Pulmonary artery endothelial cell (primary cell): Measurements from ENCODE around the gene KANSL1L. TPM values are rescaled to one million over a fixed set of nuclear protein-coding genes. Genes with fewer than 3 reads are reported as not detected.
A peak's percentile ranks its signal among the peaks of the same experiment; 100 is the strongest.

Experiments
- DNase-seq: peaks from one replicate; pipeline ENCODE4 v3.0.0-alpha.2; 2011; ENCODE audit warnings: low read depth, low spot score
- total RNA-seq: library from RNA; depleted of rRNA; stranded (reverse); fragments of >200 nt; gene quantifications from 2 replicates; pipeline ENCODE4 v1.2.3, GENCODE V29; 2014

The KANSL1L gene
- total RNA-seq, 1 donor from 2014 or later = 8.1 TPM

- peak; percentile 15 for DNase-seq
Observed at GRCh38 chr2:210072922-210073509, 98.2 kb downstream of the KANSL1L start.

GRCh38 chr2:210072493-210072892, 98.7 kb downstream of the KANSL1L start:
- no peak for DNase-seq

GRCh38 chr2:210063306-210063705, 107.9 kb downstream of the KANSL1L start:
- no peak for DNase-seq

DNA sequence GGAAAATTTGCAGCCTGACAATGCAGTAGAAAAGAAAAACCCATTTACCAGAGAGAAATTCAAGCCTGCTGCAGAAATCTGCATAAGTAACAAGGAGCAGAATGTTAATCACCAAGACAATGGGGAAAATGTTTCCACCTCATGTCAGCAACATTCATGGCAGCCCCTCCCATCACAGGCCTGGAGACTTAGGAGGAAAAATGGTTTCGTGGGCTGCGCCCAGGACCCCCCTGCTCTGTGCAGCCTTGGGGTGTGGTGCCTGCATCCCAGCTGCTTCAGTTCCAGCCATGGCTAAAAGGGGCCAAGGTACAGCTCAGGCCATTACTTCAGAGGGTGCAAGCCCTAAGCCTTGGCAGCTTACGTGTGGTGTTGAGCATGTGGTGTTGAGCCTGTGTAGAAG, 115.4 kb downstream of the KANSL1L start:
- DNase-seq = no peak

GRCh38 chr2:210054696-210055095, 116.5 kb downstream of the KANSL1L start:
- DNase-seq = no peak

GRCh38 chr2:210050885-210051284, 120.3 kb downstream of the KANSL1L start:
- DNase-seq = no peak

- no peak for DNase-seq
Observed at GRCh38 chr2:210049831-210050230, 121.4 kb downstream of the KANSL1L start.

- DNase-seq = no peak
Observed at GRCh38 chr2:210046851-210047500, 124.2 kb downstream of the KANSL1L start.

DNA sequence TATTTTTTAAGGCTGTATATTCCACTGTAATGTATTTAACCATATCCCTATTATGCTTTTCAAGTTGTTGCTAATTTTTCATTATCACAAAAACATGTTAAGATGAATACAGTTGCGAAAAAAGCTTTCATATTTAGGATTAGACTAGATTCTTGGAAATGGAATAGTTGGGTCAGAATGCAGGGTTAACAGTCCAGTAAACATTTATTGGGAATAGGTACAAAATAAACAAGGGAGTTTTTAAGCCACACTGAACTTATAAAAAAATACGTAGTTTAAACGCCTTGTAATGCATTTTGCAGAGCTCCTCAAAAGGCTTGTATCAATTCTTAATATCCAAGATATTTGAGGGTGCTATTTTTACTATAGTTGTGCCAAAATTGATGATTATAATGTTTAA, 133.1 kb downstream of the KANSL1L start:
- no peak for DNase-seq

DNA sequence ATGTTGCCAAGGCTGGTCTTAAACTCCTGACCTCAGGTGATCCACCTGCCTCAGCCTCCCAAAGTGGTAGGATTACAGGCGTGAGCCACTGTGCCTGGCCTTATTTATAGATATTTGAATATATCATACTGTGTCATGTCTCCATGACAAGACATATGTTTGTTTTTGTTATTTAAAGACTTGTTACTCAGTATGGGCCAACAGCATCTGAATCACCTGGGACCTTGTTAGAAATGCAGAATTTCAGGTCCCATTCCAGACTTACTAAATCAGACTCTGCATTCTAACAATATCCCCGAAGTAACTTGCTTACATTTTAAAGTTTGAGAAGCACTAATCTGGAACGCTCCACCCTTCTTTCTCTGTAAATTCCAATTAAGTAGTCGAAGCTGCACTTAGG, 135.5 kb downstream of the KANSL1L start:
- DNase-seq = no peak

DNA sequence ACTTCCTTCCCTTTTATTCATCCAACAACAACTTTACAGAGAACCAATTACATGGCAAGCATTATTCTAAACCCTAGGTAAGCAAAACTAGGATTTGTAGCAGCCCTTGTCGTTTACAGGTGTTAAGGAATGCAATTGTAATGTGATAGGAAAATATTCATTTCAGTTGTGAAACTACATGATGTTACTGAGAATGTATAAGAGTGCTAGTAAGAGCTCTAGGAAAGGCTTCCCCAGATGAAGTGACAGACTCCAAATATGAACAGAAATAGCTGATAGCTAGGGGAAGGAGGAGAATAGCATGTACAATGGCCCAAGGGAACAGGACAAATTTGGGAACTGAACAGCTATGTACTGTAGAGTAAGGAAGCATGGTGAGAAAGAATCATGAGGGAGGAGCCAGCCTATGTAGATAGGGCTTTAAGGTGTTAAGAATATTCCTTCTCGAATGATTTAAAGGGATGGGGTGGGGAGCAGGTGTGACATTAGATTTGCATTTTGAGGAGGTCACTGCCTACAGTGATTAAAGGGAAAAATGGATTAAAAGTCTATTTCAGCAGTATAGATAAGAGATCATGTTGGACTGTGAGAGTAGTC, 137.0 kb downstream of the KANSL1L start:
- DNase-seq = no peak

DNA sequence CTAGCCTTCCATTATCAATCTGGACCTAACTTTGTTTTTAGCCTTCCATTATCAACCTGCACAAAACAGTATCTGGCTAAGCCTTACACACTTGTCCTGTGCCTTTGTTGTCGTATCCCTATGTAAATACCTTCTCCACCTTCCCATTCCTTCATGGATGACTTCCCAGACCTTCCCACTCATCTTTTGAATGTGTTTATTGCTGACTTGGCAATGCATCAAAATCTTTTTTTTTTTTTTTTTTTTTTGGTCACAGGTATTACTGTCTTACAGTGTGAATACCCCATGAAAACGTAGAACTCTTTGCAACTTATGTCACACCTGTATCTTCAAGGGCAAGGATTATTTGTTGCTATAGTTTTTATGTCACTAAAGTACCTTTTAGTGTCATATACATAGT, 143.0 kb downstream of the KANSL1L start:
- DNase-seq = no peak

DNA sequence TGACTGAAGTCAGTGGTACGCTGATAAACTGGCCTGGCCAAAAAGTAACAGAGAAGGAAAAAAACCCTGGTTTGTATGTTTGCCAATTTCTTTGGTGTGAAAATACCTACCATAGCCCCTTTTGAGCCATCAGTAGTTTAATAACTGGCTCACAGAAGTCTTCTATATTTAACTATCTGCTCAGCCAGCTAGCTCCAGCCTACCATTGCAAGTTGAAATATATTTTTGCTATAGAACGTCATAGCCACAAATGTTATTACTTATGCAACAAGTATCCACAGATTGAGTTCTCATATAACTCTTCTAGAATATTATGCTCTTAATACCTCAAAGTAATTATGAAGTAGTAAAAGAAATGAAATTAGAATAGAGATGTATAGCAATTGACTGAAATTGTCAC, 143.6 kb downstream of the KANSL1L start:
- DNase-seq = no peak

GRCh38 chr2:210022824-210023223, 148.4 kb downstream of the KANSL1L start:
- DNase-seq = no peak

DNA sequence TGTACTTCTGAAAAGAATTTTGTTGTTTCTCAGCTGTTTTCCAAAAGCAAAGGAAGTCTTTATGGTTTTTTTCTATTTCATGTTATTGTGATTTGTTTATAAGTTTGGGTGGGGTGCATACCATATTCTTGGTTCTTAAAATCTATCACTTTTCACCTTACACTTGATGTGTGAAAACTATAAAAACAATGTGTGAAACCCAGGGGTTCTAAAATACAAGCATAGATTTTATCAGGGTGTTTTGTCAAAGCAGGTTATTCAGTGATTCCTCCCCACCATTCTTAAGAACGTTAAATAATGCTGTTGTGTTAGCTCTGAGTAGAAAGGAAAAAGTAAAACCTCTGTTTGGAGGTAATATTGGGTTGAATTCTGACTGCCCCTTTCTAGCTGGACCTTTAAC, 151.1 kb downstream of the KANSL1L start:
- DNase-seq = no peak

- DNase-seq = no peak
Observed at GRCh38 chr2:210009896-210010295, 161.3 kb downstream of the KANSL1L start.

GRCh38 chr2:210009126-210009525, 162.1 kb downstream of the KANSL1L start:
- no peak for DNase-seq

- DNase-seq = no peak
Observed at GRCh38 chr2:210007895-210008294, 163.3 kb downstream of the KANSL1L start.

DNA sequence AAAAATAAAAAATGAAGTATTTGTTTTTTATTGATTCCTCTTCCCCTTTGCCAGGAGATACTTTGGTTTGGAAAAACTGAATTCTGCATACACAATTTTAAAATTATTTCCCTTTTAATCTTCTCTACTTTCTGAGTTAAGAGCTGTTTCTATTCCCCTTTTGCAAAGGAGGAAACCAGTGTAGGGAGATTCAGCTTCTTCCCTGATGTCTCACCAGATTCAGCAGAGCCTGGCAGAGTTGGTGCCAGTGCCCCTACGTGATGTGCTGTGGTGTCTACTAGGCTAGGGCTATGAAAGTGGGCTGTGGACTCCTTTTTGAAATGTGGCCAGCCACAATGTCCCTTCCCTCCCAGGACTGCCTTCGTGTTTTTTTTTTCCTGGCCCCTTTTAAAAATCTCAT, 166.3 kb downstream of the KANSL1L start:
- DNase-seq = no peak

GRCh38 chr2:210003359-210003758, 167.8 kb downstream of the KANSL1L start:
- DNase-seq = no peak

GRCh38 chr2:210002158-210003157, 168.8 kb downstream of the KANSL1L start, which contains the start of gene RPE:
TSS of gene RPE (plus strand) at chr2:210002638. CDS start at chr2:210002662, 24 bp downstream.
- DNase-seq = peak; percentile 69
